Mammary epithelial cell (primary cell): ENCODE data around the gene HS2ST1.

Source experiments
- CTCF ChIP-seq, 2 donors: IDR thresholded peaks in 1 of 2; conservative IDR thresholded peaks in 1 of 2; 2 replicates each; pipeline ENCODE4 v1.5.1; 2011 to 2012; ENCODE audit warnings: inconsistent platforms in 2 of 2, low read length in 2 of 2, mild to moderate bottlenecking in 2 of 2, control low read depth in 1 of 2, low read depth in 1 of 2; ENCODE audit not compliant: insufficient read depth in 1 of 2; ENCODE audit errors: extremely low read depth in 1 of 2
- EZH2 ChIP-seq: IDR thresholded peaks from 2 replicates; pipeline ENCODE4 v1.6.1; 2012; ENCODE audit warnings: low read length, inconsistent platforms, borderline replicate concordance

- TF ChIP-seq CTCF (conservative IDR thresholded peaks at IDR 0.05 in 1 of 2, IDR thresholded peaks at IDR 0.05 in 1 of 2; ENCODE audit: extremely low read depth in 1 of 2, insufficient read depth in 1 of 2, low read depth in 1 of 2, low read length in 2 of 2) (no peak), EZH2 (no peak)
These were observed 41.8 kb downstream of the HS2ST1 start for GRCh38 chr1:86956221-86956620.
